ENCODE data around the gene TBC1D32. TPM values are rescaled to one million over a fixed set of nuclear protein-coding genes. Genes with fewer than 3 reads are reported as not detected.
A peak's percentile ranks its signal among the peaks of the same experiment; 100 is the strongest.

The TBC1D32 gene
- total RNA-seq, 1 experiment from 2014 or later = 9.0 TPM

DNA sequence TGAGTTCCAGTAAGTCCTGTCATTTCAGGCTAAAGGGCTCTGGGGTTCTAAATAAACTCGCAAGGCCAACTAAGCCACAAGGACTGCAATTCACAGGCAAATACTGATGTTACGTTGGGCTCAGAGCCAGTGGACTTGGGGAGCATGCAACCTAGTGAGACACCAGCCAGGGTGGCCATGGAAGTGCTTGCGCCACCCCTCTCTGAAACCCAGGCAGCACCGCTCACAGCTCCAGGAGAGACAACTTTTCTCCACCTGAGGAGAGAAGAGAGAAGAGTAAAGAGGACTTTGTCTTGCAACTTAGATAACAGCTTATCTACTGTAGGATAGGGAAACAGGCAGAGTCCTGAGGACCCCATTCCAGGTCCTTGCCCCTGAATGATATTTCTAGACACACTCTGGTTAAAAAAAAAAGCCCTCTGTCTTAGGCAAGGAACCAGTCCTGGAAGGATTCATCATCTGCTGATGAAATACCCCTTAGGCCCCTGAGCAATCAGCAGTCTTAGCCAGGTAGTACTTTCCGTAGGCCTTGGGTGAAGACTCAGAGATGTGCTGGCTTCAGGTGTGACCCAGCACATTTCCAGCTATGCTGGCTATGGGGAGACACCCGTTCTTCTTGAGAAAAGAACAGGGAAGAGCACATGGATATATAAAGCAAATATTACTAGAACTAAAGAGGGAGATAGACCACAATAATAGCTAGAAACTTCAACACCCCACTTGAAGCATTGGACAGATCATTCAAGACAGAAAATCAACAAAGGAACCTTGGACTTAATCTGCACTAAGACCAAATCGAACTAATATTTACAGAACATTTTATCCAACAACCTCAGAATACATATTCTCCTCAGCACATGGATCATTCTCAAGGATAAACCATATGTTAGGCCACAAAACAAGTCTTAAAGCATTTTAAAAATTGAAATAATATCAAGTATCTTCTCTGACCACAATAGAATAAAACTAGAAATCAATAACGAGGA is 31.5 kb upstream of the TBC1D32 start:
- Mint-ChIP-seq H3K9me3 (no peaks in the 10 kb centered on the region), H3K36me3 (ENCODE audit: insufficient read depth in 1 of 3, low read depth in 3 of 3) (no peaks in the 10 kb centered on the region; a peak in 1 of 7 replicates), H3K4me1 (peaks cover 0 to 17% of the 10 kb centered on the region in 2 experiments; a peak in 2 of 4 replicates), H3K4me3 (no peak overlapping the region), H3K27me3 (ENCODE audit: low read depth) (no peaks in the 10 kb centered on the region), H3K27ac (peak overlapping the region in 1 of 3 experiments; percentile 27; a peak in 1 of 7 replicates)
- no peak for DNase-seq
- Histone ChIP-seq H2BK5ac (ENCODE audit: insufficient read length, low read length) (no peak overlapping the region), H2AK5ac (ENCODE audit: insufficient read length, low read length) (no peak overlapping the region), H3T11ph (ENCODE audit: low read length) (no peak overlapping the region), H3K4ac (ENCODE audit: low read depth, low read length) (no peak overlapping the region), H3K18ac (ENCODE audit: insufficient read length, low read depth, low read length) (no peak overlapping the region), H3K4me2 (ENCODE audit: insufficient read depth, insufficient read length, low read length) (no peak overlapping the region), H4K5ac (ENCODE audit: insufficient read length, low read depth, low read length) (no peak overlapping the region), H3K79me2 (ENCODE audit: insufficient read depth, low read length) (no peaks in the 10 kb centered on the region), H3K79me1 (ENCODE audit: insufficient read depth, low read depth, low read length, poor library complexity, severe bottlenecking) (no peaks in the 10 kb centered on the region), H3K23me2 (ENCODE audit: insufficient read length, low read depth, low read length, poor library complexity, severe bottlenecking) (no peaks in the 10 kb centered on the region), H2BK15ac (ENCODE audit: low read depth, low read length) (no peak overlapping the region), H3K27me3 (ENCODE audit: insufficient read depth, low read length) (no peaks in the 10 kb centered on the region), H2BK20ac (ENCODE audit: low read depth, low read length, poor library complexity, severe bottlenecking) (no peak overlapping the region), H3K14ac (ENCODE audit: insufficient read depth, low read length) (no peak overlapping the region), H3K9me3 (ENCODE audit: control insufficient read depth, low read depth, low read length) (no peaks in the 10 kb centered on the region), H2BK12ac (ENCODE audit: insufficient read length, low read depth, low read length) (no peak overlapping the region), H4K91ac (ENCODE audit: insufficient read length, low read depth, low read length) (no peak overlapping the region), H2BK120ac (ENCODE audit: low read depth, low read length, poor library complexity, severe bottlenecking) (no peak overlapping the region), H3K27ac (ENCODE audit: insufficient read length, low read depth, low read length) (no peak overlapping the region), H4K20me1 (ENCODE audit: control insufficient read depth, insufficient read depth, insufficient read length) (no peaks in the 10 kb centered on the region), H3K9ac (ENCODE audit: extremely low read depth, insufficient read length, low read length) (no peak overlapping the region), H4K8ac (replicated peaks; ENCODE audit: insufficient read length, low read depth, low read length) (no peak overlapping the region), H3K56ac (ENCODE audit: insufficient read length, low read depth, low read length) (no peak overlapping the region), H3K4me1 (ENCODE audit: insufficient read depth, low read length) (no peaks in the 10 kb centered on the region), H3K23ac (ENCODE audit: insufficient read length, low read depth, low read length) (no peak overlapping the region), H2AFZ (ENCODE audit: low read length) (no peak overlapping the region)
- WGBS (ENCODE audit: extremely low coverage, insufficient read length, low lambda C conversion rate) = no CpG with 5 or more reads among the region's 8 CpGs
- TF ChIP-seq, protein P1, sequence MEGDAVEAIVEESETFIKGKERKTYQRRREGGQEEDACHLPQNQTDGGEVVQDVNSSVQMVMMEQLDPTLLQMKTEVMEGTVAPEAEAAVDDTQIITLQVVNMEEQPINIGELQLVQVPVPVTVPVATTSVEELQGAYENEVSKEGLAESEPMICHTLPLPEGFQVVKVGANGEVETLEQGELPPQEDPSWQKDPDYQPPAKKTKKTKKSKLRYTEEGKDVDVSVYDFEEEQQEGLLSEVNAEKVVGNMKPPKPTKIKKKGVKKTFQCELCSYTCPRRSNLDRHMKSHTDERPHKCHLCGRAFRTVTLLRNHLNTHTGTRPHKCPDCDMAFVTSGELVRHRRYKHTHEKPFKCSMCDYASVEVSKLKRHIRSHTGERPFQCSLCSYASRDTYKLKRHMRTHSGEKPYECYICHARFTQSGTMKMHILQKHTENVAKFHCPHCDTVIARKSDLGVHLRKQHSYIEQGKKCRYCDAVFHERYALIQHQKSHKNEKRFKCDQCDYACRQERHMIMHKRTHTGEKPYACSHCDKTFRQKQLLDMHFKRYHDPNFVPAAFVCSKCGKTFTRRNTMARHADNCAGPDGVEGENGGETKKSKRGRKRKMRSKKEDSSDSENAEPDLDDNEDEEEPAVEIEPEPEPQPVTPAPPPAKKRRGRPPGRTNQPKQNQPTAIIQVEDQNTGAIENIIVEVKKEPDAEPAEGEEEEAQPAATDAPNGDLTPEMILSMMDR (conservative IDR thresholded peaks at IDR 0.05) = no peak
